Epithelial cell of proximal tubule (primary cell): ENCODE results near the gene PLD5. TPM values are rescaled to one million over a fixed set of nuclear protein-coding genes. Genes with fewer than 3 reads are reported as not detected.
"Not testable (repeated sequence)": the region's sequence is repeated elsewhere in the genome, so short reads cannot be mapped to it uniquely, and the experiment has no call there.

ENCODE experiments used
- DNase-seq: peaks from one replicate; pipeline ENCODE4 v3.0.0-alpha.2; 2011; ENCODE audit warnings: low read depth
- H3K4me3 ChIP-seq: 2 replicates; pipeline ENCODE4 v1.5.1; 2011; ENCODE audit warnings: low read depth, mild to moderate bottlenecking, low read length
- CTCF ChIP-seq: conservative IDR thresholded peaks from 2 replicates; pipeline ENCODE4 v1.5.1; 2012; ENCODE audit warnings: low read depth, mild to moderate bottlenecking, low read length
- total RNA-seq: library from RNA; depleted of rRNA; stranded (reverse); fragments of >200 nt; gene quantifications from 2 replicates; pipeline ENCODE4 v1.2.3, GENCODE V29; 2015

PLD5 gene
- total RNA-seq, 1 donor from 2014 or later: 3.7 TPM

- no peak overlapping the region for H3K4me3 ChIP-seq
- no peak for DNase-seq
- TF ChIP-seq CTCF: no peak
Measured at GRCh38 chr1:242411901-242412300, 112.6 kb downstream of the PLD5 start.

- no peak for TF ChIP-seq CTCF
- H3K4me3 ChIP-seq: no peak overlapping the region
- DNase-seq: no peak
Measured at GRCh38 chr1:242405947-242406346, 118.5 kb downstream of the PLD5 start.

GRCh38 chr1:242404296-242404695 lies 120.2 kb downstream of the PLD5 start:
- no peak for DNase-seq
- no peak overlapping the region for H3K4me3 ChIP-seq
- no peak for TF ChIP-seq CTCF

GRCh38 chr1:242402956-242403355 lies 121.5 kb downstream of the PLD5 start:
- no peak for DNase-seq
- TF ChIP-seq CTCF: no peak
- no peak overlapping the region for H3K4me3 ChIP-seq

DNA sequence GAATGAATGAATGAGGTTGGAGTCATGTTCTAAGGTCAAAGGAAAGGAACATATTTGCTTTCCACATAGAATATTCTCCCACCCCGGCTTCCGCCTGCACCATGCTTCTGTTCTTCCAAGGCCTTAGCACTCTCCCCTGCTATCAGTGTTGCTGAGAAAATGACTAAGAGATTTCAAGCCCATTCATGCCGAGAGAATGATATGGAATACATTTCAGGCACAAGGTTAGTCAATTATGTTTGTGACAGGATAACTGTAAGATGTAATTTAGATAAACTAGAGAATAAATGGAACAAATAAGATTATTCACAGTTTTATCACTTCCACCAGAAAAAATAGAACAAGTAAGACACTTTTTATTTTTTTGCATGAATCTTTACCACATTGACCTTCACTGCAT lies 122.6 kb downstream of the PLD5 start:
- DNase-seq: no peak
- no peak overlapping the region for H3K4me3 ChIP-seq
- no peak for TF ChIP-seq CTCF

DNA sequence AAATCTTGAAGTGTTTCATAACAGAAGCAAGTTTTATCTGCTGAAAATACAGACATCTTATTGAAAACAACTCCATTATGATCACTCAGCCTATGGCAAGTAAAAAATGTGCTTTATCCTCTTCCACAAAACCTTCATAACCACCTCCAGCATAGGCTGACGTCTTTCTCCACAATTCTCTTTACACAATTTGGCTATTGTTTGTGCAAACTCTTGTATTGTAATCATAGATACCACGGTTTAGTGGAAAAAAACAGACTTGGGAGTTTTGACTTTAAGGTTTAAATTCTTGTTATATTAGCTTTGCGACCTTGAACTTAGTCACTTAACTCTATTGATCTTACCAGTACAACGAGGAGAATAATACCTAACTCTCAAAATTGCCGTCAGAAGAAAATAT lies 126.1 kb downstream of the PLD5 start:
- no peak for DNase-seq
- TF ChIP-seq CTCF: no peak
- no peak overlapping the region for H3K4me3 ChIP-seq

DNA sequence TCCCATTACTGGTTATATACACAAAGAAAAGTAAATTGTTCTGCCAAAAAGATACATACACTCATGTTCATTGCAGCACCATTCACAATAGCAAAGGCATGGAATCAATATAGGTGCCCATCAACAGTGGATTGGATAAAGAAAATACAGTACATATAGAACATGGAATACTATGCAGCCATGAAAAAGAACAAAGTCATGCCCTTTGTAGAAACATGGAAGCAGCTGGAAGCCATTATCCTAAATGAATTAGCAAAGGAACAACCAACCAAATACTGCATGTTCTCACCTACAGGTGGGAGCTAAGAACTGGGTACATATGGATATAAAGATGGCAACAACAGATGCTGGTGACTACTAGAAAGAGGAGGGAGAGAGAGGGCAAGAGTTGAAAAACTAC lies 132.6 kb downstream of the PLD5 start:
- no peak overlapping the region for H3K4me3 ChIP-seq
- DNase-seq: no peak
- TF ChIP-seq CTCF: no peak

- H3K4me3 ChIP-seq, DNase-seq: not testable (repeated sequence)
Measured at GRCh38 chr1:242376121-242376520, 148.4 kb downstream of the PLD5 start.

DNA sequence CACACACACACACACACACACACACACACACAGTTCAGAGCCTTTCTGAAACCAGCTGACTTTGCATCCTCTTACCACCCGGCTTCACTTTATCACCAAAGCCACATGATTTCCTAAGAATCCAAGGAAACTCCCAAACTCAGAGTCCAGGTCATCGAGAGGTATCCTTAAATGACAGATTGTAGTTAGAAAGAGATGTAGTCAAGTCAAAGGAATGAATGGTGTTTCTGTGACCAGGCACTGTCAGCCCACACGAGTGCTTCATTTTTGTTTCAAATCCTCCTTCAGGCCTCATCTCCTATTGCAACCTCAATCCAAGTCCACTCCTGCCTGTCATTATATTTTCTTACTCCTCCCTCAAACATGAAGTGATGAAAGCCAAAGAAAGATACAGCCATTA lies 174.1 kb downstream of the PLD5 start:
- DNase-seq, H3K4me3 ChIP-seq: not testable (repeated sequence)
